Measurements from ENCODE around the gene EFCAB8. TPM values are rescaled to one million over a fixed set of nuclear protein-coding genes. Genes with fewer than 3 reads are reported as not detected.

The EFCAB8 gene
- total and polyA plus RNA-seq, 4 experiments from 2014 or later, result 1.5 to 1.8 TPM; not detected in 2

- Mint-ChIP-seq H3K27me3 (no peaks in the 10 kb centered on the region), H3K9me3 (peaks cover 0 to 25% (median 16%) of the 10 kb centered on the region in 8 donors), H3K27ac (peak overlapping the region in 1 of 7 donors; percentile 48), H3K4me3 (no peak overlapping the region), H3K4me1 (peaks cover 10 to 22% (median 17%) of the 10 kb centered on the region in 4 donors), H3K36me3 (peaks cover 0 to 2% of the 10 kb centered on the region in 2 donors)
- Histone ChIP-seq H3K4me1 (ENCODE audit: insufficient read depth, low read length) (peaks cover 6% of the 10 kb centered on the region), H3K36me3 (ENCODE audit: insufficient read depth, low read length) (no peaks in the 10 kb centered on the region), H3K27me3 (ENCODE audit: insufficient read depth, low read length) (no peaks in the 10 kb centered on the region), H3K27ac (ENCODE audit: low read depth, low read length) (no peak overlapping the region), H3K9me3 (ENCODE audit: control insufficient read depth in 1 of 2, low read length in 2 of 2) (peaks cover 0 to 9% of the 10 kb centered on the region in 2 donors), H3K4me3 (ENCODE audit: low read length in 2 of 2) (no peak overlapping the region)
- intact Hi-C loops (cut with micrococcal nuclease), result no loop called here
- ChIA-PET POLR2A (ENCODE audit: partially characterized antibody) (no interaction called here), CTCF (ENCODE audit: partially characterized antibody) (interaction anchor here (0.7 to 1.2 kb wide), 2 partner anchors 12 to 52 kb away, joined by 3 read pairs; no protein-coding TSS in a partner anchor)
- DNase-seq, result no peak
Measured at GRCh38 chr20:32997431-32997830, 138.7 kb downstream of the EFCAB8 start.

GRCh38 chr20:32999603-33000250 is 141.0 kb downstream of the EFCAB8 start:
- H3K9me3 Mint-ChIP-seq, result peaks cover 0 to 15% (median 13%) of the 10 kb centered on the region in 8 donors
- no peaks in the 10 kb centered on the region for H3K36me3 ChIP-seq (ENCODE audit: insufficient read depth, low read length)
- no peaks in the 10 kb centered on the region for H3K27me3 ChIP-seq (ENCODE audit: insufficient read depth, low read length)
- peaks cover 11% of the 10 kb centered on the region for H3K4me1 ChIP-seq (ENCODE audit: insufficient read depth, low read length)
- ChIA-PET POLR2A (ENCODE audit: partially characterized antibody) (interaction anchor here (1.2 kb wide), 1 partner anchor 34 kb away, joined by 3 read pairs; no protein-coding TSS in a partner anchor), CTCF (ENCODE audit: partially characterized antibody) (no interaction called here)
- DNase-seq, result no peak
- intact Hi-C loops (cut with micrococcal nuclease), result no loop called here
- peak overlapping the region in 1 of 7 donors; percentile 30 for H3K27ac Mint-ChIP-seq
- no peak overlapping the region for H3K4me3 ChIP-seq (ENCODE audit: low read length in 2 of 2)
- peaks cover 0 to 9% of the 10 kb centered on the region in 2 donors for H3K9me3 ChIP-seq (ENCODE audit: control insufficient read depth in 1 of 2, low read length in 2 of 2)
- no peak overlapping the region for H3K27ac ChIP-seq (ENCODE audit: low read depth, low read length)
- peaks cover 0 to 2% of the 10 kb centered on the region in 2 donors for H3K36me3 Mint-ChIP-seq
- H3K4me1 Mint-ChIP-seq, result peaks cover 10 to 34% (median 19%) of the 10 kb centered on the region in 4 donors
- no peak overlapping the region for H3K4me3 Mint-ChIP-seq
- H3K27me3 Mint-ChIP-seq, result no peaks in the 10 kb centered on the region

- H3K4me3 Mint-ChIP-seq, result no peak overlapping the region
- H3K36me3 Mint-ChIP-seq, result peaks cover 0 to 4% of the 10 kb centered on the region in 2 donors
- H3K27ac Mint-ChIP-seq, result peak overlapping the region in 3 of 7 donors; percentile 15 to 74 (median 43)
- Histone ChIP-seq H3K4me1 (ENCODE audit: insufficient read depth, low read length) (peaks cover 17% of the 10 kb centered on the region), H3K36me3 (ENCODE audit: insufficient read depth, low read length) (no peaks in the 10 kb centered on the region), H3K27ac (ENCODE audit: low read depth, low read length) (no peak overlapping the region), H3K4me3 (ENCODE audit: low read length in 2 of 2) (no peak overlapping the region), H3K27me3 (ENCODE audit: insufficient read depth, low read length) (no peaks in the 10 kb centered on the region), H3K9me3 (ENCODE audit: control insufficient read depth in 1 of 2, low read length in 2 of 2) (peaks cover 0 to 11% of the 10 kb centered on the region in 2 donors)
- intact Hi-C loops (cut with micrococcal nuclease), result no loop called here
- peaks cover 12 to 42% (median 23%) of the 10 kb centered on the region in 4 donors for H3K4me1 Mint-ChIP-seq
- H3K27me3 Mint-ChIP-seq, result no peaks in the 10 kb centered on the region
- ChIA-PET POLR2A (ENCODE audit: partially characterized antibody) (no interaction called here), CTCF (ENCODE audit: partially characterized antibody) (no interaction called here)
- DNase-seq, result no peak
- peaks cover 0 to 12% (median 9%) of the 10 kb centered on the region in 8 donors for H3K9me3 Mint-ChIP-seq
Measured at GRCh38 chr20:33000802-33001466, 142.2 kb downstream of the EFCAB8 start.

- intact Hi-C loops (cut with micrococcal nuclease), result no loop called here
- peaks cover 0 to 8% (median 3%) of the 10 kb centered on the region in 8 donors for H3K9me3 Mint-ChIP-seq
Measured at GRCh38 chr20:33002087-33002808, 143.5 kb downstream of the EFCAB8 start.

GRCh38 chr20:33004141-33004751 is 145.5 kb downstream of the EFCAB8 start, which contains the start of gene SUN5:
SUN5 (minus strand) TSS chr20:33004433; CDS start chr20:33004340, 93 bp downstream.
- Mint-ChIP-seq H3K9me3 (peaks cover 0 to 8% (median 3%) of the 10 kb centered on the region in 8 donors), H3K27me3 (no peaks in the 10 kb centered on the region), H3K4me1 (peaks cover 6 to 29% (median 15%) of the 10 kb centered on the region in 4 donors), H3K27ac (peak within 1 kb of the TSS in 2 of 7 donors; percentile 22 to 35), H3K36me3 (peaks cover 0 to 4% of the 10 kb centered on the region in 2 donors), H3K4me3 (no peak within 1 kb of the TSS)
- Histone ChIP-seq H3K4me3 (ENCODE audit: low read length in 2 of 2) (no peak within 1 kb of the TSS), H3K27me3 (ENCODE audit: insufficient read depth, low read length) (no peaks in the 10 kb centered on the region), H3K27ac (ENCODE audit: low read depth, low read length) (no peak within 1 kb of the TSS), H3K9me3 (ENCODE audit: control insufficient read depth in 1 of 2, low read length in 2 of 2) (peaks cover 0 to 8% of the 10 kb centered on the region in 2 donors), H3K36me3 (ENCODE audit: insufficient read depth, low read length) (no peaks in the 10 kb centered on the region), H3K4me1 (ENCODE audit: insufficient read depth, low read length) (peaks cover 11% of the 10 kb centered on the region)
- CTCF ChIA-PET (ENCODE audit: partially characterized antibody), result interaction anchor here (0.8 to 3.0 kb wide), 14 partner anchors 9 to 214 kb away, joined by 3 to 23 read pairs (median 6); no protein-coding TSS in a partner anchor
- no peak for DNase-seq
- POLR2A ChIA-PET (ENCODE audit: partially characterized antibody), result interaction anchor here (0.9 to 2.1 kb wide), 2 partner anchors 33 to 38 kb away, joined by 4 to 9 read pairs; no protein-coding TSS in a partner anchor
- intact Hi-C loops (cut with micrococcal nuclease), result no loop called here

More at GRCh38 chr20:33002087-33002808, 143.5 kb downstream of the EFCAB8 start:
- Histone ChIP-seq H3K27ac (ENCODE audit: low read depth, low read length) (no peak overlapping the region), H3K4me3 (ENCODE audit: low read length in 2 of 2) (no peak overlapping the region), H3K27me3 (ENCODE audit: insufficient read depth, low read length) (no peaks in the 10 kb centered on the region), H3K4me1 (ENCODE audit: insufficient read depth, low read length) (peaks cover 15% of the 10 kb centered on the region), H3K9me3 (ENCODE audit: control insufficient read depth in 1 of 2, low read length in 2 of 2) (peaks cover 0 to 8% of the 10 kb centered on the region in 2 donors), H3K36me3 (ENCODE audit: insufficient read depth, low read length) (no peaks in the 10 kb centered on the region)
- H3K27me3 Mint-ChIP-seq, result no peaks in the 10 kb centered on the region
- DNase-seq, result no peak
- H3K36me3 Mint-ChIP-seq, result peaks cover 0 to 4% of the 10 kb centered on the region in 2 donors
- H3K4me3 Mint-ChIP-seq, result no peak overlapping the region
- H3K27ac Mint-ChIP-seq, result peak overlapping the region in 4 of 7 donors; percentile 9 to 73 (median 28)
- H3K4me1 Mint-ChIP-seq, result peaks cover 11 to 36% (median 21%) of the 10 kb centered on the region in 4 donors
- ChIA-PET CTCF (ENCODE audit: partially characterized antibody) (interaction anchor here (1.3 kb wide), 1 partner anchor 56 kb away, joined by 5 read pairs; no protein-coding TSS in a partner anchor), POLR2A (ENCODE audit: partially characterized antibody) (no interaction called here)

- H3K36me3 Mint-ChIP-seq, result peaks cover 0 to 4% of the 10 kb centered on the region in 2 donors
- no peak overlapping the region for H3K4me3 Mint-ChIP-seq
- Histone ChIP-seq H3K9me3 (ENCODE audit: control insufficient read depth in 1 of 2, low read length in 2 of 2) (peaks cover 0 to 8% of the 10 kb centered on the region in 2 donors), H3K27ac (ENCODE audit: low read depth, low read length) (no peak overlapping the region), H3K4me3 (ENCODE audit: low read length in 2 of 2) (no peak overlapping the region), H3K4me1 (ENCODE audit: insufficient read depth, low read length) (peaks cover 11% of the 10 kb centered on the region), H3K27me3 (ENCODE audit: insufficient read depth, low read length) (no peaks in the 10 kb centered on the region), H3K36me3 (ENCODE audit: insufficient read depth, low read length) (no peaks in the 10 kb centered on the region)
- H3K27ac Mint-ChIP-seq, result peak overlapping the region in 1 of 7 donors; percentile 35
- ChIA-PET CTCF (ENCODE audit: partially characterized antibody) (interaction anchor here (0.9 to 3.0 kb wide), 12 partner anchors 10 to 215 kb away, joined by 3 to 23 read pairs (median 6); no protein-coding TSS in a partner anchor), POLR2A (ENCODE audit: partially characterized antibody) (interaction anchor here (0.9 to 2.1 kb wide), 2 partner anchors 34 to 38 kb away, joined by 4 to 9 read pairs; no protein-coding TSS in a partner anchor)
- H3K4me1 Mint-ChIP-seq, result peaks cover 6 to 29% (median 14%) of the 10 kb centered on the region in 4 donors
- intact Hi-C loops (cut with micrococcal nuclease), result loop anchor here (5.0 kb wide), 2 partner anchors 33 to 58 kb away; no protein-coding TSS in a partner anchor
- H3K9me3 Mint-ChIP-seq, result peaks cover 0 to 8% (median 3%) of the 10 kb centered on the region in 8 donors
- peak in 4 of 5 donors; percentile 19 to 32 (median 28) for DNase-seq
- no peaks in the 10 kb centered on the region for H3K27me3 Mint-ChIP-seq
Measured at GRCh38 chr20:33005132-33005566, 146.4 kb downstream of the EFCAB8 start.
